Stomach (tissue), 4 donors: ENCODE data around the gene SLC2A3.

Experiments used
- EP300 ChIP-seq: sonication (generic); formaldehyde crosslinking; IDR thresholded peaks from one replicate; pipeline ENCODE4 v1.6.1; 2017; ENCODE audit warnings: antibody characterized with exemption
- POLR2A ChIP-seq, 4 donors: fragments of 450-650 bp; IDR thresholded peaks; one replicate each; pipeline ENCODE4 v1.6.1; 2016; ENCODE audit warnings: antibody characterized with exemption in 4 of 4, control low read depth in 2 of 4, mild to moderate bottlenecking in 1 of 4, moderate library complexity in 1 of 4
- POLR2AphosphoS5 ChIP-seq, 3 donors: sonication (generic); formaldehyde crosslinking; IDR thresholded peaks; one replicate each; pipeline ENCODE4 v1.6.1; 2016; ENCODE audit warnings: antibody characterized with exemption in 3 of 3
- TF ChIP-seq, protein P1 (sequence below), 7 experiments: fragments of 450-650 bp in 4 of 7; fragments of 200-600 bp in 3 of 7; sonication (generic) in 3 of 7; IDR thresholded peaks; one replicate each; pipeline ENCODE4 v1.5.1; 2016 to 2019; ENCODE audit warnings: antibody characterized with exemption in 7 of 7, control low read depth in 2 of 7, mild to moderate bottlenecking in 1 of 7

DNA sequence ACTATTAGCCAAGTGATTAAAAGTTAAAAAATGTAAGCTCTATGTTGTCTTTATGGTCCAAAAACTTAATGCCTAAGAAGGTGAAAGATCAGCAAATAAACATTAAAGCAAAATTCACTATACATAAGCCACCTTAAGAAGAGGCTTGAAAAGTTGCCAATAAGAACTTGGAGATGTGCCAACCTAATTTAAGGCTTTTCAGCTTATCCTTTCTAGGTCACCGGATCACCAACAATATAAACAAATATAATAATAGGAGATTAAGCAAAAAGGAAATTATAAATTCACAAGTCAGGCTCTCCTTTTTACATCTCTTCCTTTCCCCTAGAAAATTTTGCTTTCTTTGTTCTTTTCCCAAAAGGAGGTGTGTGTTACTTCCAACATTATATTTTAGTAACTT, 30.9 kb downstream of the SLC2A3 start:
- TF ChIP-seq POLR2A (IDR thresholded peaks at IDR 0.05) (no peak), POLR2AphosphoS5 (IDR thresholded peaks at IDR 0.05) (no peak), EP300 (no peak)
- TF ChIP-seq, protein P1, sequence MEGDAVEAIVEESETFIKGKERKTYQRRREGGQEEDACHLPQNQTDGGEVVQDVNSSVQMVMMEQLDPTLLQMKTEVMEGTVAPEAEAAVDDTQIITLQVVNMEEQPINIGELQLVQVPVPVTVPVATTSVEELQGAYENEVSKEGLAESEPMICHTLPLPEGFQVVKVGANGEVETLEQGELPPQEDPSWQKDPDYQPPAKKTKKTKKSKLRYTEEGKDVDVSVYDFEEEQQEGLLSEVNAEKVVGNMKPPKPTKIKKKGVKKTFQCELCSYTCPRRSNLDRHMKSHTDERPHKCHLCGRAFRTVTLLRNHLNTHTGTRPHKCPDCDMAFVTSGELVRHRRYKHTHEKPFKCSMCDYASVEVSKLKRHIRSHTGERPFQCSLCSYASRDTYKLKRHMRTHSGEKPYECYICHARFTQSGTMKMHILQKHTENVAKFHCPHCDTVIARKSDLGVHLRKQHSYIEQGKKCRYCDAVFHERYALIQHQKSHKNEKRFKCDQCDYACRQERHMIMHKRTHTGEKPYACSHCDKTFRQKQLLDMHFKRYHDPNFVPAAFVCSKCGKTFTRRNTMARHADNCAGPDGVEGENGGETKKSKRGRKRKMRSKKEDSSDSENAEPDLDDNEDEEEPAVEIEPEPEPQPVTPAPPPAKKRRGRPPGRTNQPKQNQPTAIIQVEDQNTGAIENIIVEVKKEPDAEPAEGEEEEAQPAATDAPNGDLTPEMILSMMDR (IDR thresholded peaks at IDR 0.05) = no peak
